AG04450 (cell line): ENCODE data around the gene MINK1. TPM values are rescaled to one million over a fixed set of nuclear protein-coding genes. Genes with fewer than 3 reads are reported as not detected.
"Not testable (repeated sequence)": the region's sequence is repeated elsewhere in the genome, so short reads cannot be mapped to it uniquely, and the experiment has no call there.

Source experiments
- CTCF ChIA-PET: fragments of 300-600, 350-600 bp; formaldehyde crosslinking; extraction: SDS; loops from one replicate; lab custom pipeline; 2022; ENCODE audit warnings: antibody characterized with exemption, inconsistent platforms; lab: Charles Lee
- POLR2A ChIA-PET: fragments of 350-600 bp; formaldehyde crosslinking; extraction: SDS; loops from one replicate; lab custom pipeline; 2021; ENCODE audit warnings: antibody characterized with exemption, inconsistent platforms; lab: Yijun Ruan, JAX
- DNase-seq: peaks from one replicate; pipeline ENCODE4 v3.0.0-alpha.2; 2011; ENCODE audit warnings: low read depth, low spot score
- H3K27ac ChIP-seq: one replicate; pipeline ENCODE4 v1.5.1; 2012; ENCODE audit warnings: low read depth, low read length, control low read depth
- H3K27me3 ChIP-seq: one replicate; pipeline ENCODE4 v1.6.0; 2012; ENCODE audit warnings: low read length; ENCODE audit not compliant: control insufficient read depth, insufficient read depth
- H3K4me3 ChIP-seq: 2 replicates; pipeline ENCODE4 v1.5.1; 2011; ENCODE audit warnings: mild to moderate bottlenecking, low read depth, low read length, control low read depth
- H3K9me3 ChIP-seq: 2 replicates; pipeline ENCODE4 v1.5.1; 2012; ENCODE audit warnings: low read length; ENCODE audit not compliant: control insufficient read depth, insufficient read depth
- polyA plus RNA-seq: library from polyadenylated mRNA; depleted of rRNA; stranded (reverse); fragments of >200 nt; gene quantifications from 2 replicates; pipeline ENCODE4 v1.2.3, GENCODE V29; 2011
- TF ChIP-seq, protein P1 (sequence below): IDR thresholded peaks from 2 replicates; pipeline ENCODE4 v1.5.1; 2011; ENCODE audit warnings: low read depth, low read length, control low read depth, inconsistent platforms

The MINK1 gene
- polyA plus RNA-seq, 1 experiment = 29.4 TPM

DNA sequence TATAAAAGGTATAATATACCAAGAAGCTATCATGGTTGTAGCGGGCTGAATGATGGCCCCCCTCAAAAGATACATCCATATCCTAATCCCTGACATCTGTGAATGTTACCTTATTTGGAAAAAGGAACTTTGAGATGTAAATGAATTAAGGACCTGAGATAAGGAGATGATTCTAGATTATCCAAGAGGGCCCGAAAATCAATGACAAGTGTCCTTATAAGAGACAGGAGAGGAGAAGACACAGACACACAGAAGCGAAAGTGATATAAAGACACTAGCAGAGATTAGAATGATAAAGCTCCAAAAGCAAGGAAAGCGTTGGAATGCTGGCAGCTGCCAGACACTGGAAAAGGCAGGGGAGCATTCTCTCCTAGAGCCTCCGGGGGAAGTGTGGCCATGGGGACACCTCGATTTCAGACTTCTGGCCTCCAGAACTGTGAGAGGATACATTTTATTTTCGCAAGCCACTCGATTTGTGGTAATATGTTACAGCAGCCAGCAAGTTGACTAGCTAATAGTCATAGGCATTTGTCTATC lies 86.4 kb downstream of the MINK1 start:
- H3K27ac ChIP-seq = no peak overlapping the region
- no peak overlapping the region for H3K4me3 ChIP-seq
- no peaks in the 10 kb centered on the region for H3K27me3 ChIP-seq
- TF ChIP-seq, protein P1, sequence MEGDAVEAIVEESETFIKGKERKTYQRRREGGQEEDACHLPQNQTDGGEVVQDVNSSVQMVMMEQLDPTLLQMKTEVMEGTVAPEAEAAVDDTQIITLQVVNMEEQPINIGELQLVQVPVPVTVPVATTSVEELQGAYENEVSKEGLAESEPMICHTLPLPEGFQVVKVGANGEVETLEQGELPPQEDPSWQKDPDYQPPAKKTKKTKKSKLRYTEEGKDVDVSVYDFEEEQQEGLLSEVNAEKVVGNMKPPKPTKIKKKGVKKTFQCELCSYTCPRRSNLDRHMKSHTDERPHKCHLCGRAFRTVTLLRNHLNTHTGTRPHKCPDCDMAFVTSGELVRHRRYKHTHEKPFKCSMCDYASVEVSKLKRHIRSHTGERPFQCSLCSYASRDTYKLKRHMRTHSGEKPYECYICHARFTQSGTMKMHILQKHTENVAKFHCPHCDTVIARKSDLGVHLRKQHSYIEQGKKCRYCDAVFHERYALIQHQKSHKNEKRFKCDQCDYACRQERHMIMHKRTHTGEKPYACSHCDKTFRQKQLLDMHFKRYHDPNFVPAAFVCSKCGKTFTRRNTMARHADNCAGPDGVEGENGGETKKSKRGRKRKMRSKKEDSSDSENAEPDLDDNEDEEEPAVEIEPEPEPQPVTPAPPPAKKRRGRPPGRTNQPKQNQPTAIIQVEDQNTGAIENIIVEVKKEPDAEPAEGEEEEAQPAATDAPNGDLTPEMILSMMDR = no peak
- no peaks in the 10 kb centered on the region for H3K9me3 ChIP-seq
- CTCF ChIA-PET = interaction anchor here (2.7 to 3.5 kb wide), 2 partner anchors 10 to 16 kb away, joined by 7 to 17 read pairs; partner anchors contain the start of gene CHRNE
- DNase-seq = no peak
- POLR2A ChIA-PET = interaction anchor here (0.8 to 1.3 kb wide), 2 partner anchors 10 to 20 kb away, joined by 3 to 4 read pairs; partner anchors contain the start of genes RNF167 and SLC25A11

DNA sequence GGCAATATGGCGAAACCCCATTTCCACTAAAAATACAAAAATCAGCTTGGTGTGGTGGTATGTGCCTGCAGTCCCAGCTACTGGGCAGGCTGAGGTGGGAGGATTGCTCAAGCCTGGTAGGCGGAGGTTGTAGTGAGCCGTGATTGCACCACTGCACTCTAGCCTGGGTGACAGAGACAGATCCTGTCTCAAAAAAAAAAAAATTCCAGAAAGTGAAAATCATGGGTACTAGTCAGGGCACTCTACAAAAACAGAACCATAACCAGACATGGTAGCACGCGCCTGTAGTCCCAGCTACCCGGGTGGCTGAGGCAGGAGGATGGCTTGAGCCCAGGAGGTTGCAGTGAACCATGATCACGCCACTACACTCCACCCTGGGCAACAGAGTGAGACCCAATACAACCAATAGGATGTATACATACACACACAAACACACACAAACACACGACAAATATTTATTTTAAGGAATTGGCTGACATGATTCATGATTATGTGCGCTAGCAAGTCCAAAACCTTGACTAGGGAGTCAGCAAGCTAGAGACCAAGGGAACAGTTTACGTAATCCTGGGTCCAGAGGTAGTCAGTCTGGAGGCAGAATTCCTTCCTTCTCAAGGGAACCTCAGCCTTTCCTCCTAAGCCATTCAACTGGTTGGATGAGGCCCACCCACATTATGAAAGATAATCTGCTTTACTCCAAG lies 87.4 kb downstream of the MINK1 start:
- no peak overlapping the region for H3K27ac ChIP-seq
- DNase-seq = no peak
- ChIA-PET CTCF (interaction anchor here (2.7 to 3.5 kb wide), 2 partner anchors 11 to 17 kb away, joined by 7 to 17 read pairs; partner anchors contain the start of gene CHRNE), POLR2A (interaction anchor here (0.8 to 1.3 kb wide), 2 partner anchors 11 to 19 kb away, joined by 3 to 4 read pairs; partner anchors contain the start of genes RNF167 and SLC25A11)
- TF ChIP-seq, protein P1 = no peak
- no peaks in the 10 kb centered on the region for H3K27me3 ChIP-seq
- H3K9me3 ChIP-seq = no peaks in the 10 kb centered on the region
- H3K4me3 ChIP-seq = no peak overlapping the region

DNA sequence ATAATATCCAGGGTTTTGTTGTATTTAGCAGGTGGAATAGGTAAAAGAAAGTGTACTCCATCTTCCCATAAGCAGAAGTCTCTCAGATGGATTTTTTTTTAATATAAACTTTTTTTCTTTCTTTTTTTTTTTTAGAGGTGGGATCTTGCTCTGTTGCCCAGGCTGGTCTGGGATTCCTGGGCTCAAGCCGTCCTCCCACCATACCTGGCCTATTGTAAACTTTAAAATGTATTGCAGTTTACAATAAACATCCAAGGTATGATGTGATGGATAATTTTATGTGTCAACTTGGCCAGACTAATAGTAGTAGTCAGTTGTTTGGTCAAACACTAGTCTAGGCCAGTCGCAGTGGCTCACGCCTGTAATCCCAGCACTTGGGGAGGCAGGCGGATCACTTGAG lies 88.2 kb downstream of the MINK1 start:
- POLR2A ChIA-PET = no interaction called here
- TF ChIP-seq, protein P1 = no peak
- no peak overlapping the region for H3K27ac ChIP-seq
- CTCF ChIA-PET = interaction anchor here (1.3 to 3.5 kb wide), 2 partner anchors 12 to 140 kb away, joined by 3 to 17 read pairs; no protein-coding TSS in a partner anchor
- DNase-seq = no peak
- H3K9me3 ChIP-seq = no peaks in the 10 kb centered on the region
- no peaks in the 10 kb centered on the region for H3K27me3 ChIP-seq
- no peak overlapping the region for H3K4me3 ChIP-seq

DNA sequence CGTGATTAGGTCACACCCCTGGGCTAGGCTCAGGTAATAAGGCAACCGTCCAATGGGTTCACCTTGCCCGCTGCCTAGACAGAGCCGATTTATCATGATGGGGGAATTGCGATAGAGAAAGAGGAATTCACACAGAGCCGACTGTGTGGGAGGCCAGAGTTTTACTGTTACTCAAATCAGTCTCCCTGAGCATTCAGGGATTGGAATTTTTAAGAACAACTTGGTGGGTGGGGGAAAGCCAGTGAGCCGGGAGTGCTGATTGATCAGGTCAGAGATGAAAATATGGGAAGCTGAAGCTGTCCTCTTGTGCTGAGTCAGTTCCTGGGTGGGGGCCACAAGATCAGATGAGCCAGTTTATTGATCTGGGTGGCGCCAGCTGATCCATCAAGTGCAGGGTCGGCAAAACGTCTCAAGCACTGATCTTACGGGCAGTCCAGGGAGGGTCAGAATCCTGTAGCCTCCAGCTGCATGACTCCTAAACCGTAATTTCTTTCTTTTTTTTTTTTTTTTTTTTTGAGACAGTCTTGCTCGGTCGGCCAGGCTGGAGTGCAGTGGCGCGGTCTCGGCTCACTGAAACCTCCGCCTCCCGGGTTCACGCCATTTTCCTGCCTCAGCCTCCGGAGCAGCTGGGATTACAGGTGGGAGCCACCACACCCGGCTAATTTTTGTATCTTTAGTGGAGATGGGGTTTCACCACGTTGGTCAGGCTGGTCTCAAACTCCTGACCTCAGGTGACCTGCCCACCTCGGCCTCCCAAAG lies 93.6 kb downstream of the MINK1 start:
- H3K9me3 ChIP-seq, DNase-seq, H3K27ac ChIP-seq, H3K4me3 ChIP-seq, CTCF ChIA-PET, H3K27me3 ChIP-seq: not testable (repeated sequence)
- POLR2A ChIA-PET = interaction anchor here (0.7 to 1.0 kb wide), 2 partner anchors 13 to 120 kb away, joined by 4 to 6 read pairs; no protein-coding TSS in a partner anchor

DNA sequence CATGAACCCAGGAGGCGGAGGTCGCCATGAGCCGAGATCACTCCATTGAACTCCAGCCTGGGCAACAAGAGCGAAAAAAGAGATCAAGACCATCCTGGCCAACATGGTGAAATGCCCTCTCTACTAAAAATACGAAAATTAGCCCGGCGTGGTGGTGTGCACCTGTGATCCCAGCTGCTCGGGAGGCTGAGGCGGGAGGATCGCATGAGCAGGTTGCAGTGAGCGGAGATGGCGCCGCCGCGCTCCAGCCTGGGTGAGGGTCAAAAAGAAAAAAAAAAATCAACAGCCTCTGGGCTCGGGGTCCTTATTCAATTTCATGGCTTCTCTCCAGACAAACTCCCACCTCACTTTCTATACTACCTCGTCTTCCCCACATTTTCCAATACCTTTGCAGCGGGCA lies 95.7 kb downstream of the MINK1 start:
- CTCF ChIA-PET = no interaction called here
- no peak for DNase-seq

More for the DNA sequence above, 95.7 kb downstream of the MINK1 start:
- H3K9me3 ChIP-seq = no peaks in the 10 kb centered on the region
- no peak overlapping the region for H3K4me3 ChIP-seq
- H3K27ac ChIP-seq = no peak overlapping the region
- POLR2A ChIA-PET = no interaction called here
- H3K27me3 ChIP-seq = no peaks in the 10 kb centered on the region
- TF ChIP-seq, protein P1 = no peak
